Measurements from ENCODE around the gene ARHGAP22. TPM values are rescaled to one million over a fixed set of nuclear protein-coding genes. Genes with fewer than 3 reads are reported as not detected.
A peak's percentile ranks its signal among the peaks of the same experiment; 100 is the strongest.

Gene ARHGAP22
- total RNA-seq, 2 experiments from 2014 or later: not detected

GRCh38 chr10:48507933-48508790 is 96.7 kb downstream of the ARHGAP22 start:
- CTCF ChIA-PET: interaction anchor here (1.1 kb wide), 1 partner anchor 198 kb away, joined by 3 read pairs; no protein-coding TSS in a partner anchor
- H3K27ac Mint-ChIP-seq: no peak overlapping the region
- peak; percentile 34 for DNase-seq
- H3K4me1 Mint-ChIP-seq: no peaks in the 10 kb centered on the region
- ATAC-seq: no peak
- no peak overlapping the region for H3K4me3 Mint-ChIP-seq
- peaks cover 12% of the 10 kb centered on the region for H3K27me3 Mint-ChIP-seq
- H3K36me3 Mint-ChIP-seq: no peaks in the 10 kb centered on the region
- H3K9me3 Mint-ChIP-seq (ENCODE audit: low read depth): no peaks in the 10 kb centered on the region

GRCh38 chr10:48507494-48507893 is 97.4 kb downstream of the ARHGAP22 start:
- Mint-ChIP-seq H3K27ac (no peak overlapping the region), H3K4me1 (no peaks in the 10 kb centered on the region)
- CTCF ChIA-PET: interaction anchor here (1.4 kb wide), 1 partner anchor 146 kb away, joined by 4 read pairs; no protein-coding TSS in a partner anchor

GRCh38 chr10:48506147-48506917 is 98.5 kb downstream of the ARHGAP22 start:
- no peaks in the 10 kb centered on the region for H3K36me3 Mint-ChIP-seq
- peaks cover 9% of the 10 kb centered on the region for H3K27me3 Mint-ChIP-seq
- ATAC-seq: peak; percentile 47
- H3K27ac Mint-ChIP-seq: no peak overlapping the region
- no peaks in the 10 kb centered on the region for H3K9me3 Mint-ChIP-seq (ENCODE audit: low read depth)
- DNase-seq: peak; percentile 50
- H3K4me3 Mint-ChIP-seq: no peak overlapping the region
- H3K4me1 Mint-ChIP-seq: no peaks in the 10 kb centered on the region
- CTCF ChIA-PET: interaction anchor here (0.9 to 2.1 kb wide), 5 partner anchors 9 to 145 kb away, joined by 3 to 14 read pairs (median 5); no protein-coding TSS in a partner anchor

More at GRCh38 chr10:48507494-48507893, 97.4 kb downstream of the ARHGAP22 start:
- Mint-ChIP-seq H3K27me3 (peaks cover 9% of the 10 kb centered on the region), H3K4me3 (no peak overlapping the region), H3K9me3 (ENCODE audit: low read depth) (no peaks in the 10 kb centered on the region), H3K36me3 (no peaks in the 10 kb centered on the region)
- DNase-seq: peak; percentile 7
- no peak for ATAC-seq

- Mint-ChIP-seq H3K36me3 (no peaks in the 10 kb centered on the region), H3K4me1 (no peaks in the 10 kb centered on the region), H3K9me3 (ENCODE audit: low read depth) (no peaks in the 10 kb centered on the region), H3K27me3 (peaks cover 9% of the 10 kb centered on the region), H3K4me3 (no peak overlapping the region), H3K27ac (no peak overlapping the region)
- CTCF ChIA-PET: interaction anchor here (1.4 to 2.1 kb wide), 3 partner anchors 8 to 142 kb away, joined by 3 to 14 read pairs (median 7); no protein-coding TSS in a partner anchor
- peak; percentile 28 for DNase-seq
- ATAC-seq: no peak
These were observed 99.3 kb downstream of the ARHGAP22 start for GRCh38 chr10:48505394-48506112.

GRCh38 chr10:48504141-48504885 is 100.6 kb downstream of the ARHGAP22 start:
- CTCF ChIA-PET: interaction anchor here (1.3 kb wide), 1 partner anchor 140 kb away, joined by 3 read pairs; no protein-coding TSS in a partner anchor
- no peak overlapping the region for H3K4me3 Mint-ChIP-seq
- DNase-seq: peak; percentile 37

DNA sequence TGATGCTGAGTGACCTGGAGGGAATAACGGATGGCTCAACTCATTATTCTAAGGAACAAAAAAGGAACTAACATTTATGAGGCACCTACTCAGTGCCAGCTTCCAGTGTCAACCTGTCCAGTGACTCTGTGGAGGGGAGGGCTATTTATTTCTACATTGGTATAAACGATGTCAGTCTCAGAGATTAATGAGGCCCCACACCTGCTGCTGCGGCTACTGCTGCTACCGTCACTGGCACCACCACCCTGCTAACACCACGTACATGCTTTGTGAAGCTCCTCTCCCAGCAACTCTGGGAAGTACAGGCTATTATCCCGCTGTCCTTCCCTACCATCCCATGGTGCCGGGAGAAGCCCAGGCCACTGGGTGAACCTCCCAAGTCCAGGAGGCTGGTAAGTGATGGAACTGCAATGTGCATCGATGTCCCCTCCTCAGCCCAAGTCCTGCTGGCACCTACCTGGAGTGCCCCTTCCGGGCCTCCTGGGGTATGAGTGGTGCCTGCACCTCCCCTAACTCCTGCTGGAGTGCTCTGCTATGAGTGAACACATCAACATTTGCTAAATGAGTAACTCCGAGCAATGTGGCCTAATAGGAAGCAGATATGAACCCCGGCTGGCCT is 101.5 kb downstream of the ARHGAP22 start:
- Mint-ChIP-seq H3K27me3 (peaks cover 6% of the 10 kb centered on the region), H3K4me1 (peaks cover 2% of the 10 kb centered on the region), H3K4me3 (no peak overlapping the region), H3K36me3 (no peaks in the 10 kb centered on the region), H3K27ac (no peak overlapping the region), H3K9me3 (ENCODE audit: low read depth) (no peaks in the 10 kb centered on the region)
- ATAC-seq (no peak), DNase-seq (peak; percentile 14)
- CTCF ChIA-PET: interaction anchor here (1.3 kb wide), 1 partner anchor 139 kb away, joined by 3 read pairs; no protein-coding TSS in a partner anchor

More at GRCh38 chr10:48504141-48504885, 100.6 kb downstream of the ARHGAP22 start:
- no peaks in the 10 kb centered on the region for H3K36me3 Mint-ChIP-seq
- no peaks in the 10 kb centered on the region for H3K9me3 Mint-ChIP-seq (ENCODE audit: low read depth)
- no peak for ATAC-seq
- no peak overlapping the region for H3K27ac Mint-ChIP-seq
- peaks cover 2% of the 10 kb centered on the region for H3K4me1 Mint-ChIP-seq
- peaks cover 6% of the 10 kb centered on the region for H3K27me3 Mint-ChIP-seq

DNA sequence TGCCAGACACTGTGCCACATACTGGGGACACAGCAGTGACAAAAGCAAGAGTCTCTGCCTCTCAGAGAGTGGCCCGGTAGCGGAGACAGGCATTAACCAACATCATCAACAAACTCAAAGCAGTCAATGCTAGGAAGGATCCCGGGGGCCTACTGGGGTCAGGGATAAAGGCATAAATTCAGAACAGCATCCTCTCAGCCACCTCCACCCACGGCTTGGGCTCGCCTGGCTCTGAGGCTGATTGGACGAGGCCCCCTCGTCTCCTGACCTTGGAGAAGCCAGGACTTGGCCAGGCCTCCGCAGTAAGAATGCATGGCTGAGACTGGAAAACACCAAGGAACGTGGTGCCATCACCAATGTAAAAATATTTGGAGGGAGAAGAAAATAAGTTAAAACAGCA is 102.1 kb downstream of the ARHGAP22 start:
- peaks cover 2% of the 10 kb centered on the region for H3K4me1 Mint-ChIP-seq
- peaks cover 6% of the 10 kb centered on the region for H3K27me3 Mint-ChIP-seq
- no peaks in the 10 kb centered on the region for H3K9me3 Mint-ChIP-seq (ENCODE audit: low read depth)
- DNase-seq (peak; percentile 14), ATAC-seq (no peak)
- H3K36me3 Mint-ChIP-seq: no peaks in the 10 kb centered on the region
- H3K4me3 Mint-ChIP-seq: no peak overlapping the region
- CTCF ChIA-PET: no interaction called here
- H3K27ac Mint-ChIP-seq: no peak overlapping the region

GRCh38 chr10:48501787-48502771 is 102.8 kb downstream of the ARHGAP22 start:
- DNase-seq (peak; percentile 31), ATAC-seq (no peak)
- Mint-ChIP-seq H3K27ac (no peak overlapping the region), H3K27me3 (peaks cover 6% of the 10 kb centered on the region), H3K36me3 (no peaks in the 10 kb centered on the region), H3K4me1 (peaks cover 2% of the 10 kb centered on the region), H3K4me3 (no peak overlapping the region), H3K9me3 (ENCODE audit: low read depth) (no peaks in the 10 kb centered on the region)
- CTCF ChIA-PET: no interaction called here

DNA sequence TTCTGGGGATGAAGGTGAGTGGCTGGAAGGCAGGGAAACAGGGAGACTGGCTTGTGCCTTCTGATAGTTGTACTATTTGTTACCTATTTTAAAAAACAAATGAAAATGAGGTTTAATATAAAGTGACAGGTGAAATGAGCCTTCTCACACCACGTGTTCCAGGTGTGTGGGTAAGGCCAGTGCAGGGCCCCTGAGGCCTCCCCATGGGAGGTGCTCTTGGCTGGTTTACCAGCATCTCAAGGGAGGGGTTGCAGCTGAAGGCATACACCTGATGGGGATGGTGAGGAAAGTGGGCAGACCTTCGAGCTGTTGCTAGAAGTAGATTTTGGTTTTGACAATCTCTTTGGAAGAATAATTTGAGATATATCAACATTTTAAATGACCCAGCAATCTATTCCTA is 103.6 kb downstream of the ARHGAP22 start:
- Mint-ChIP-seq H3K4me1 (peaks cover 2% of the 10 kb centered on the region), H3K27ac (no peak overlapping the region)

GRCh38 chr10:48500771-48501170 is 104.1 kb downstream of the ARHGAP22 start:
- DNase-seq (no peak), ATAC-seq (no peak)
- Mint-ChIP-seq H3K27ac (no peak overlapping the region), H3K4me1 (peaks cover 2% of the 10 kb centered on the region), H3K27me3 (peaks cover 7% of the 10 kb centered on the region), H3K4me3 (no peak overlapping the region), H3K36me3 (no peaks in the 10 kb centered on the region), H3K9me3 (ENCODE audit: low read depth) (no peaks in the 10 kb centered on the region)
- CTCF ChIA-PET: interaction anchor here (0.7 kb wide), 1 partner anchor 187 kb away, joined by 3 read pairs; no protein-coding TSS in a partner anchor

More for the DNA sequence above, 103.6 kb downstream of the ARHGAP22 start:
- peak; percentile 37 for DNase-seq
- ATAC-seq: no peak
- H3K9me3 Mint-ChIP-seq (ENCODE audit: low read depth): no peaks in the 10 kb centered on the region
- H3K36me3 Mint-ChIP-seq: no peaks in the 10 kb centered on the region
- peaks cover 6% of the 10 kb centered on the region for H3K27me3 Mint-ChIP-seq
- CTCF ChIA-PET: no interaction called here
- no peak overlapping the region for H3K4me3 Mint-ChIP-seq

DNA sequence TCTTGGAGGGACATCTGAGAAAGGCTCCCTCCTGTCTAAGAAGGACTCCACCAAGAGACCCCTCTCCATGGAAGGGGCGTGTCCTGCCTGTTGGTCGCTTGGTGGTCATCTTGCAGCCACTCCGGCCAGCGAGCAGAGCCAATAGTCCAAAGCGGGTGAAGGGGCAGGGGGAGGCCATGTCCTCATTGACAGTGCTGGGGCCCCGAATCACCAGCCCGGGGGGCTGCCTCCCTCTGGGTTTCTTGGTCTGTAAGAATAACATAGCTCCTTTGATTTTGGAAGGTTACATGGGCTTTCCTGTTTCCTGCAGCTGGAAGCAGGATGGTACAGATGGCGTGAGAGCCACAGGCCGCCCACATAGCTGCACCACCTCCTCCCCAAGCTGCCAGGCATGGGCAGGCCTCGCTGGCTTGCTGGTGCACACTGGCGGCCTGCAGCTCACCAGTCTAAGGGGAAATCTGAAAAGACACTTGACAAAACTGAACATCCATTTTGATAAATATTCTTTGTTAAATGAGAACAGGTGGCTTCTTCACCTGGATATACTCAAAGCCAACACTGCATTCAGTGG is 105.8 kb downstream of the ARHGAP22 start:
- Mint-ChIP-seq H3K4me3 (no peak overlapping the region), H3K36me3 (no peaks in the 10 kb centered on the region), H3K9me3 (ENCODE audit: low read depth) (no peaks in the 10 kb centered on the region), H3K27ac (no peak overlapping the region), H3K4me1 (peaks cover 12% of the 10 kb centered on the region), H3K27me3 (peaks cover 8% of the 10 kb centered on the region)
- ATAC-seq (no peak), DNase-seq (peak; percentile 34)
- CTCF ChIA-PET: no interaction called here
